AG09309 (cell line): ENCODE data around the gene GABRA5.

Source experiments
- DNase-seq: peaks from one replicate; pipeline ENCODE4 v3.0.0-alpha.2; 2010; ENCODE audit warnings: low read depth
- H3K4me3 ChIP-seq: 2 replicates; pipeline ENCODE4 v1.5.1; 2011; ENCODE audit warnings: mild to moderate bottlenecking, low read depth, low read length, moderate library complexity; ENCODE audit not compliant: control insufficient read depth
- TF ChIP-seq, protein P1 (sequence below): IDR thresholded peaks from 2 replicates; pipeline ENCODE4 v1.5.1; 2011; ENCODE audit warnings: mild to moderate bottlenecking, low read depth, low read length, inconsistent platforms; ENCODE audit not compliant: insufficient read depth, control insufficient read depth; ENCODE audit errors: missing control alignments

Gene GABRA5

GRCh38 chr15:26874774-26875475 lies 8.1 kb downstream of the GABRA5 start:
- H3K4me3 ChIP-seq = no peak overlapping the region
- TF ChIP-seq, protein P1, sequence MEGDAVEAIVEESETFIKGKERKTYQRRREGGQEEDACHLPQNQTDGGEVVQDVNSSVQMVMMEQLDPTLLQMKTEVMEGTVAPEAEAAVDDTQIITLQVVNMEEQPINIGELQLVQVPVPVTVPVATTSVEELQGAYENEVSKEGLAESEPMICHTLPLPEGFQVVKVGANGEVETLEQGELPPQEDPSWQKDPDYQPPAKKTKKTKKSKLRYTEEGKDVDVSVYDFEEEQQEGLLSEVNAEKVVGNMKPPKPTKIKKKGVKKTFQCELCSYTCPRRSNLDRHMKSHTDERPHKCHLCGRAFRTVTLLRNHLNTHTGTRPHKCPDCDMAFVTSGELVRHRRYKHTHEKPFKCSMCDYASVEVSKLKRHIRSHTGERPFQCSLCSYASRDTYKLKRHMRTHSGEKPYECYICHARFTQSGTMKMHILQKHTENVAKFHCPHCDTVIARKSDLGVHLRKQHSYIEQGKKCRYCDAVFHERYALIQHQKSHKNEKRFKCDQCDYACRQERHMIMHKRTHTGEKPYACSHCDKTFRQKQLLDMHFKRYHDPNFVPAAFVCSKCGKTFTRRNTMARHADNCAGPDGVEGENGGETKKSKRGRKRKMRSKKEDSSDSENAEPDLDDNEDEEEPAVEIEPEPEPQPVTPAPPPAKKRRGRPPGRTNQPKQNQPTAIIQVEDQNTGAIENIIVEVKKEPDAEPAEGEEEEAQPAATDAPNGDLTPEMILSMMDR = no peak
- no peak for DNase-seq

DNA sequence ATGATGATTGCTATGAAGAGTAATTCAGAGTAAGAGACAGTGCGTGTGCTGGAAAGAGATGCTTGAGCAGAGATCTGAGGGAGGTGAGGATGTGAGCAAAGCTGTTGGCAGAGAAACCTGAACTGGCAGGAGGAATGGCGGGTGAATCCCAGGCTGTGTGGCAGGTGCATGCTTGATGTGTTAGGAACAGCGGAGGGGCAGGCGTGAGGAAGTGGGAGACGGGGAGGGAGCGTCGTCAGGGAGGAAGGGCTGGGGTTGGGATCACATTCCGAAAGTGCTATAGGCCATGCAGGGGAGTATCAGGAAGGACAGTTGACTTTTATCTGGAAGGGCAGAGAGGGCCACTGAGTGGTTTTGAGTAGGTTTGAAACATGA lies 8.6 kb downstream of the GABRA5 start:
- no peak for DNase-seq
- TF ChIP-seq, protein P1 = no peak

DNA sequence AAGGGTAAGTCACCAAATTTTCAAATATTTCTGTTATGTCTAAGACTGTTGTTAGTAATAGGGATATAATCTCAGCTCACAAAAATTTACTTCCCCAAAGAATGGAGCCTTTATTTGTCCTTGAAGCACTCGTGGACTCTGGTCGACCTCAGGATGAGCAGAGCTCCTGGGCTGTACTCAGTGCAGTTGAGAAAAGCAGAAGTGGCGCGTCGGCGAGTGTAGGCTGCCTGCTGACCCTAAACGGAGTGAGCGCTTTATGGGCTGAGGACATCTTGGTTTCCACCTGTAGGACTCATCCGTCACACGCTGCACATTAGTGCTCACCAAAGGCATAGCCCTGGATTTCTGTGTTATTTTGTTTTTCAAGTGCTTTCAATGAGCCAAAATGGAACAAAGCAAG lies 11.0 kb downstream of the GABRA5 start:
- no peak overlapping the region for H3K4me3 ChIP-seq
- DNase-seq = no peak
- TF ChIP-seq, protein P1 = no peak

More for the DNA sequence above, 8.6 kb downstream of the GABRA5 start:
- H3K4me3 ChIP-seq = no peak overlapping the region

- TF ChIP-seq, protein P1 = no peak
- DNase-seq = no peak
- H3K4me3 ChIP-seq = no peak overlapping the region
These were observed 12.8 kb downstream of the GABRA5 start for GRCh38 chr15:26879706-26880105.

- DNase-seq = no peak
- TF ChIP-seq, protein P1 = no peak
- no peak overlapping the region for H3K4me3 ChIP-seq
These were observed 15.2 kb downstream of the GABRA5 start for GRCh38 chr15:26882112-26882511.

- TF ChIP-seq, protein P1 = no peak
- no peak for DNase-seq
- H3K4me3 ChIP-seq = no peak overlapping the region
These were observed 15.9 kb downstream of the GABRA5 start for GRCh38 chr15:26882616-26883365.
